ENCODE data around the gene LRRIQ1. TPM values are rescaled to one million over a fixed set of nuclear protein-coding genes. Genes with fewer than 3 reads are reported as not detected.

Gene LRRIQ1
- total RNA-seq, 1 experiment from 2014 or later, result 0.39 TPM

DNA sequence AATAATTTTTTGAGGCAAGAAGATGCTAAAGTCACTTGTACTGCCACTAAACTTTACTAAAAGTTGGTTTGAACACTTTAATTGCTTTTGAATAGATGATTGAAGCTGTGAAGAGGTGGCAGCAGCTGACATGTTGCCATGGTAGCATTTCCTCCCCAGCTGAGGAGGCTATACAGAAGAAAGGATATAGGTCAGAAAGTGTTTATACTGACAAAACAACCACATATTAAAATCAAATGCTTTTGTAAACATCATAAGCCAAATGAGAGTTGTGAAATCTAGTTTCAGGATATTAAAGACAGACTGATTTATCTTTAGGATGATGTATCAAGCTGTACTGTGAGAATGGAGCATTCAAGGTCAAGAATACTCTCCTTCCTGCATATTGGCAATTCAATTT, 41.7 kb upstream of the LRRIQ1 start:
- TF ChIP-seq, protein P1, sequence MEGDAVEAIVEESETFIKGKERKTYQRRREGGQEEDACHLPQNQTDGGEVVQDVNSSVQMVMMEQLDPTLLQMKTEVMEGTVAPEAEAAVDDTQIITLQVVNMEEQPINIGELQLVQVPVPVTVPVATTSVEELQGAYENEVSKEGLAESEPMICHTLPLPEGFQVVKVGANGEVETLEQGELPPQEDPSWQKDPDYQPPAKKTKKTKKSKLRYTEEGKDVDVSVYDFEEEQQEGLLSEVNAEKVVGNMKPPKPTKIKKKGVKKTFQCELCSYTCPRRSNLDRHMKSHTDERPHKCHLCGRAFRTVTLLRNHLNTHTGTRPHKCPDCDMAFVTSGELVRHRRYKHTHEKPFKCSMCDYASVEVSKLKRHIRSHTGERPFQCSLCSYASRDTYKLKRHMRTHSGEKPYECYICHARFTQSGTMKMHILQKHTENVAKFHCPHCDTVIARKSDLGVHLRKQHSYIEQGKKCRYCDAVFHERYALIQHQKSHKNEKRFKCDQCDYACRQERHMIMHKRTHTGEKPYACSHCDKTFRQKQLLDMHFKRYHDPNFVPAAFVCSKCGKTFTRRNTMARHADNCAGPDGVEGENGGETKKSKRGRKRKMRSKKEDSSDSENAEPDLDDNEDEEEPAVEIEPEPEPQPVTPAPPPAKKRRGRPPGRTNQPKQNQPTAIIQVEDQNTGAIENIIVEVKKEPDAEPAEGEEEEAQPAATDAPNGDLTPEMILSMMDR (conservative IDR thresholded peaks at IDR 0.05), result no peak
- no peak overlapping the region for H2BK120ac ChIP-seq (ENCODE audit: low read depth, low read length, poor library complexity, severe bottlenecking)
- no peak overlapping the region for H3K9ac ChIP-seq (ENCODE audit: extremely low read depth, insufficient read length, low read length)
- H3K56ac ChIP-seq (ENCODE audit: insufficient read length, low read depth, low read length), result no peak overlapping the region
- H3K27me3 ChIP-seq (ENCODE audit: insufficient read depth, low read length), result no peaks in the 10 kb centered on the region
- H3T11ph ChIP-seq (ENCODE audit: low read length), result no peak overlapping the region
- H2BK15ac ChIP-seq (ENCODE audit: low read depth, low read length), result no peak overlapping the region
- no peaks in the 10 kb centered on the region for H3K27me3 Mint-ChIP-seq (ENCODE audit: low read depth)
- no peak overlapping the region for H3K27ac ChIP-seq (ENCODE audit: insufficient read length, low read depth, low read length)
- H4K20me1 ChIP-seq (ENCODE audit: control insufficient read depth, insufficient read depth, insufficient read length), result no peaks in the 10 kb centered on the region
- no peak overlapping the region for H4K5ac ChIP-seq (ENCODE audit: insufficient read length, low read depth, low read length)
- no peak overlapping the region for H3K27ac Mint-ChIP-seq
- H3K9me3 Mint-ChIP-seq, result peaks cover 0 to 3% of the 10 kb centered on the region in 2 experiments; a peak in 1 of 5 replicates
- peaks cover 2% of the 10 kb centered on the region; the same call in 1 of the 2 replicates for H3K4me1 ChIP-seq (ENCODE audit: insufficient read depth, low read length)
- H3K23ac ChIP-seq (ENCODE audit: insufficient read length, low read depth, low read length), result no peak overlapping the region
- no peak overlapping the region for H4K91ac ChIP-seq (ENCODE audit: insufficient read length, low read depth, low read length)
- H3K4ac ChIP-seq (ENCODE audit: low read depth, low read length), result no peak overlapping the region
- no peak overlapping the region for H3K4me2 ChIP-seq (ENCODE audit: insufficient read depth, insufficient read length, low read length)
- no peak overlapping the region for H3K14ac ChIP-seq (ENCODE audit: insufficient read depth, low read length)
- no peak overlapping the region for H2BK20ac ChIP-seq (ENCODE audit: low read depth, low read length, poor library complexity, severe bottlenecking)
- no peaks in the 10 kb centered on the region for H3K79me1 ChIP-seq (ENCODE audit: insufficient read depth, low read depth, low read length, poor library complexity, severe bottlenecking)
- no peaks in the 10 kb centered on the region for H3K23me2 ChIP-seq (ENCODE audit: insufficient read length, low read depth, low read length, poor library complexity, severe bottlenecking)
- H2BK5ac ChIP-seq (ENCODE audit: insufficient read length, low read length), result no peak overlapping the region
- no peak overlapping the region for H2BK12ac ChIP-seq (ENCODE audit: insufficient read length, low read depth, low read length)
- H4K8ac ChIP-seq (replicated peaks; ENCODE audit: insufficient read length, low read depth, low read length), result no peak overlapping the region
- no peaks in the 10 kb centered on the region for H3K9me3 ChIP-seq (ENCODE audit: control insufficient read depth, low read depth, low read length)
- peaks cover 0 to 3% (median 0%) of the 10 kb centered on the region in 3 experiments; a peak in 2 of 7 replicates for H3K36me3 Mint-ChIP-seq (ENCODE audit: insufficient read depth in 1 of 3, low read depth in 3 of 3)
- no peak overlapping the region for H2AK5ac ChIP-seq (ENCODE audit: insufficient read length, low read length)
- no peak overlapping the region for H3K4me3 Mint-ChIP-seq
- no peaks in the 10 kb centered on the region for H3K79me2 ChIP-seq (ENCODE audit: insufficient read depth, low read length)
- H3K4me1 Mint-ChIP-seq, result peaks cover 3 to 4% of the 10 kb centered on the region in 2 experiments; a peak in 2 of 4 replicates
- no peak for DNase-seq
- no peak overlapping the region for H3K18ac ChIP-seq (ENCODE audit: insufficient read length, low read depth, low read length)
- no peak overlapping the region for H2AFZ ChIP-seq (ENCODE audit: low read length)
